Measurements from ENCODE around the gene CFAP210. TPM values are rescaled to one million over a fixed set of nuclear protein-coding genes. Genes with fewer than 3 reads are reported as not detected.
A peak's percentile ranks its signal among the peaks of the same experiment; 100 is the strongest.

Gene CFAP210
- total and polyA plus RNA-seq, 2 experiments from 2014 or later, result 3.7 TPM; not detected in 1

DNA sequence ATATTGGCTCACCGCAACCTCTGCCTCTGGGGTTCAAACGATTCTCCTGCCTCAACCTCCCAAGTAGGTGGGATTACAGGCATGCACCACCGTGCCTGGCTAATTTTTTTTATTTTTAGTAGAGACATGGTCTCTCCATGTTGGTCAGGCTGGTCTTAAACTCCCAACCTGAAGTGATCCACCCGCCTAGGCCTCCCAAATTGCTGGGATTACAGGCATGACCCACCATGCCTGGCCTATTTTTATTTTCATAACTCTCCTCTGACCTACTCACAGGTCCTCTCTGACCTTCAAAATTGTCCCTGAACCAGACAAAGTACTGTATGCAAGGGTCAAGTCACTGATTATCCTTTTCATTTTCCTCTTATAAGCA, 23.5 kb upstream of the CFAP210 start (continued):
- TF ChIP-seq CREB1 (CRISPR knock-in tag; IDR thresholded peaks at IDR 0.05; ENCODE audit: low read depth) (no peak), ZNF114 (CRISPR knock-in tag; IDR thresholded peaks at IDR 0.05) (no peak), NANOG (IDR thresholded peaks at IDR 0.05; ENCODE audit: borderline replicate concordance) (no peak)
- TF ChIP-seq, protein P1, sequence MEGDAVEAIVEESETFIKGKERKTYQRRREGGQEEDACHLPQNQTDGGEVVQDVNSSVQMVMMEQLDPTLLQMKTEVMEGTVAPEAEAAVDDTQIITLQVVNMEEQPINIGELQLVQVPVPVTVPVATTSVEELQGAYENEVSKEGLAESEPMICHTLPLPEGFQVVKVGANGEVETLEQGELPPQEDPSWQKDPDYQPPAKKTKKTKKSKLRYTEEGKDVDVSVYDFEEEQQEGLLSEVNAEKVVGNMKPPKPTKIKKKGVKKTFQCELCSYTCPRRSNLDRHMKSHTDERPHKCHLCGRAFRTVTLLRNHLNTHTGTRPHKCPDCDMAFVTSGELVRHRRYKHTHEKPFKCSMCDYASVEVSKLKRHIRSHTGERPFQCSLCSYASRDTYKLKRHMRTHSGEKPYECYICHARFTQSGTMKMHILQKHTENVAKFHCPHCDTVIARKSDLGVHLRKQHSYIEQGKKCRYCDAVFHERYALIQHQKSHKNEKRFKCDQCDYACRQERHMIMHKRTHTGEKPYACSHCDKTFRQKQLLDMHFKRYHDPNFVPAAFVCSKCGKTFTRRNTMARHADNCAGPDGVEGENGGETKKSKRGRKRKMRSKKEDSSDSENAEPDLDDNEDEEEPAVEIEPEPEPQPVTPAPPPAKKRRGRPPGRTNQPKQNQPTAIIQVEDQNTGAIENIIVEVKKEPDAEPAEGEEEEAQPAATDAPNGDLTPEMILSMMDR (conservative IDR thresholded peaks at IDR 0.05; ENCODE audit: low read depth in 2 of 2), result no peak

DNA sequence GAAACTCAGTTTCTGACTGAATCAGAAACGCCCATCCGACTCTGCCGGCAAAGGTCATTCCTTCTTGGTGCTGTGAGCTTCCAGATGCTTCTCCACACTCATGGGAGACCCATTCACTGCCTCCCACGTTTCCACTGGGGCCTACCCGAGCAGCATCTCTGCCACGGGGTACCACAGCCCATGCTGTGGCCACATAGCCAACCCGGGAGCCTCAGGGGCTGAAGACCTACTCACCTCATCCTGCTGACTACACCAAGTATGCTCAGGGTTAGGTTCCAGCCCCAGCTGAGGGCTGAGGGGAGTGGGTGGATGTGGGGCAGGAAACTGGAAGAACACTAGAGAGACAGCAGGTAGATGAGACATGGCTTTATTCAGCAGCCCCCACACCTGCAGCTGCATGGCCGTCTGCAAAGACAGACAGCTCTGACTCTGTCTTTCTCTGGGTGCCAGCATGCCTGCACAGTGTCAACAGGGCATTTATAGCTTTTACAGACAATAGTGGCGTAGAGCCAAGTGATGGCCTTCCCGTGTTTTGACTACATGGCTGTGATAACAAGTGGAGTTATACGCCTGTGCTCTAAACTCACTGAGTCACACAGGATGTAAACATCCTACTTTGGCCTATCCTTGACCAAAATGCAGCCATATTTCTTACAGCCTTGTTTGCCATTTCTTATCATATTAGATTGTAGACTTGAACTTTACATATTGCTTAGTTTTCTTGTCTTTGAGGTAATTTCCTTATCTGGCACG, 22.9 kb upstream of the CFAP210 start:
- Histone ChIP-seq H3K9me2 (ENCODE audit: insufficient read depth) (no peaks in the 10 kb centered on the region), H4K20me1 (replicated peaks; ENCODE audit: insufficient read depth) (no peaks in the 10 kb centered on the region), H3K36me3 (ENCODE audit: insufficient read depth) (no peaks in the 10 kb centered on the region), H3K27ac (ENCODE audit: low read depth) (no peak overlapping the region), H3K79me2 (replicated peaks; ENCODE audit: insufficient read depth) (no peaks in the 10 kb centered on the region), H3F3A (replicated peaks; ENCODE audit: low read depth) (no peaks in the 10 kb centered on the region), H3K27me3 (ENCODE audit: insufficient read depth) (no peaks in the 10 kb centered on the region), H3K4me3 (no peak overlapping the region), H3K4me2 (no peak overlapping the region), H2AFZ (no peak overlapping the region), H3K4me1 (ENCODE audit: insufficient read depth) (no peaks in the 10 kb centered on the region)
- Mint-ChIP-seq H3K27ac (no peak overlapping the region), H3K4me1 (peaks cover 7% of the 10 kb centered on the region; the same call in 1 of the 3 replicates), H3K27me3 (ENCODE audit: insufficient read depth, low read depth, poor library complexity) (peaks cover 2% of the 10 kb centered on the region), H3K36me3 (ENCODE audit: low read depth) (peaks cover under 1% of the 10 kb centered on the region; the same call in 1 of the 3 replicates), H3K4me3 (no peak overlapping the region), H3K9me3 (0 out of 3 replicates have a peak, but pooled peaks cover 1% of the 10 kb centered on the region)
- DNase-seq (ENCODE audit: low spot score), result no peak
- TF ChIP-seq, protein P1 (conservative IDR thresholded peaks at IDR 0.05; ENCODE audit: low read depth in 2 of 2), result no peak
- no peak for ATAC-seq

DNA sequence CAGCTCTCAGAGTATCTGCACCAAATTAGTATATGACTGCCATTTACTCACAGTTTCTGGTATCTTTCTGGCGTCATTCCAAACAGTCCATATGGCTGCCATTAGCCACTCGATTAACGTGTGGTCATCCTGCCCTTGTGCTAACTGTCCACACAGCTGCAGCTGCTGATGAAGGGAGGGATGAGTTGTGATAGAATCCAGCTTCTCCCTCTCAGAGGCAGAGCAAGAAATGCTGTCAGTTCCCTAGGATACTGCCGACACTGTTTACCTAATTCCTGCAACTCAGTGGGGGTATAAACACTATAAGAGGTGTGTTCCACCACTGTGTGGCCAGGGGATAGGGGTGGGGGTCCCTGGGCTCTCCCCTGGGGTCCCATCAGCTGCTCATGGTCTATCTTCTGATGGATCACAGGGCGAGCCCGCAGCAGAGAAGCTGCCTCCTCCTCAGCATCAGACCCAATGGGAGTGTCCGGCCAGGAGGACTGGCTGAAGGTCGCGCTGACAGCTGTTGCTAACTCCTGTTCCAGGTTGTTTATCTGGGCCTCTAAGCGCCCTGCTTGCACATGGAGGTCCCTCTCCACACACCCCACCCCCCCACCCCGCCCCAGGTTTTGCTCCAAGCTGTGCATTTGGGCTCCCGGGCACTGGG, 22.2 kb upstream of the CFAP210 start:
- no peaks in the 10 kb centered on the region for H3F3A ChIP-seq (replicated peaks; ENCODE audit: low read depth)
- Mint-ChIP-seq H3K27me3 (ENCODE audit: insufficient read depth, low read depth, poor library complexity) (peaks cover 5% of the 10 kb centered on the region), H3K36me3 (ENCODE audit: low read depth) (peaks cover 8% of the 10 kb centered on the region), H3K4me3 (no peak overlapping the region), H3K27ac (no peak overlapping the region), H3K9me3 (peaks cover 8% of the 10 kb centered on the region; the same call in 2 of the 3 replicates), H3K4me1 (peaks cover 7% of the 10 kb centered on the region; the same call in 1 of the 3 replicates)
- no peak overlapping the region for H3K4me3 ChIP-seq
- DNase-seq (ENCODE audit: low spot score) (no peak), ATAC-seq (peak; percentile 57)
- no peak overlapping the region for H2AFZ ChIP-seq
- no peaks in the 10 kb centered on the region for H3K4me1 ChIP-seq (ENCODE audit: insufficient read depth)
- no peak overlapping the region for H3K27ac ChIP-seq (ENCODE audit: low read depth)
- TF ChIP-seq, protein P2, sequence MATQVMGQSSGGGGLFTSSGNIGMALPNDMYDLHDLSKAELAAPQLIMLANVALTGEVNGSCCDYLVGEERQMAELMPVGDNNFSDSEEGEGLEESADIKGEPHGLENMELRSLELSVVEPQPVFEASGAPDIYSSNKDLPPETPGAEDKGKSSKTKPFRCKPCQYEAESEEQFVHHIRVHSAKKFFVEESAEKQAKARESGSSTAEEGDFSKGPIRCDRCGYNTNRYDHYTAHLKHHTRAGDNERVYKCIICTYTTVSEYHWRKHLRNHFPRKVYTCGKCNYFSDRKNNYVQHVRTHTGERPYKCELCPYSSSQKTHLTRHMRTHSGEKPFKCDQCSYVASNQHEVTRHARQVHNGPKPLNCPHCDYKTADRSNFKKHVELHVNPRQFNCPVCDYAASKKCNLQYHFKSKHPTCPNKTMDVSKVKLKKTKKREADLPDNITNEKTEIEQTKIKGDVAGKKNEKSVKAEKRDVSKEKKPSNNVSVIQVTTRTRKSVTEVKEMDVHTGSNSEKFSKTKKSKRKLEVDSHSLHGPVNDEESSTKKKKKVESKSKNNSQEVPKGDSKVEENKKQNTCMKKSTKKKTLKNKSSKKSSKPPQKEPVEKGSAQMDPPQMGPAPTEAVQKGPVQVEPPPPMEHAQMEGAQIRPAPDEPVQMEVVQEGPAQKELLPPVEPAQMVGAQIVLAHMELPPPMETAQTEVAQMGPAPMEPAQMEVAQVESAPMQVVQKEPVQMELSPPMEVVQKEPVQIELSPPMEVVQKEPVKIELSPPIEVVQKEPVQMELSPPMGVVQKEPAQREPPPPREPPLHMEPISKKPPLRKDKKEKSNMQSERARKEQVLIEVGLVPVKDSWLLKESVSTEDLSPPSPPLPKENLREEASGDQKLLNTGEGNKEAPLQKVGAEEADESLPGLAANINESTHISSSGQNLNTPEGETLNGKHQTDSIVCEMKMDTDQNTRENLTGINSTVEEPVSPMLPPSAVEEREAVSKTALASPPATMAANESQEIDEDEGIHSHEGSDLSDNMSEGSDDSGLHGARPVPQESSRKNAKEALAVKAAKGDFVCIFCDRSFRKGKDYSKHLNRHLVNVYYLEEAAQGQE (IDR thresholded peaks at IDR 0.05; ENCODE audit: unreplicated experiment), result no peak
- no peak for TF ChIP-seq STAT1 (IDR thresholded peaks at IDR 0.05; ENCODE audit: unreplicated experiment)
- no peak for TF ChIP-seq EZH2 (IDR thresholded peaks at IDR 0.05; ENCODE audit: low read depth, unreplicated experiment)
- TF ChIP-seq, protein P3, sequence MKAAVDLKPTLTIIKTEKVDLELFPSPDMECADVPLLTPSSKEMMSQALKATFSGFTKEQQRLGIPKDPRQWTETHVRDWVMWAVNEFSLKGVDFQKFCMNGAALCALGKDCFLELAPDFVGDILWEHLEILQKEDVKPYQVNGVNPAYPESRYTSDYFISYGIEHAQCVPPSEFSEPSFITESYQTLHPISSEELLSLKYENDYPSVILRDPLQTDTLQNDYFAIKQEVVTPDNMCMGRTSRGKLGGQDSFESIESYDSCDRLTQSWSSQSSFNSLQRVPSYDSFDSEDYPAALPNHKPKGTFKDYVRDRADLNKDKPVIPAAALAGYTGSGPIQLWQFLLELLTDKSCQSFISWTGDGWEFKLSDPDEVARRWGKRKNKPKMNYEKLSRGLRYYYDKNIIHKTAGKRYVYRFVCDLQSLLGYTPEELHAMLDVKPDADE (IDR thresholded peaks at IDR 0.05), result no peak
- TF ChIP-seq ZNF331 (CRISPR knock-in tag; IDR thresholded peaks at IDR 0.05; ENCODE audit: low read depth), result no peak
- H3K9me2 ChIP-seq (ENCODE audit: insufficient read depth), result no peaks in the 10 kb centered on the region
- H3K36me3 ChIP-seq (ENCODE audit: insufficient read depth), result 0 out of 2 replicates have a peak, but pooled peaks cover under 1% of the 10 kb centered on the region
- H4K20me1 ChIP-seq (replicated peaks; ENCODE audit: insufficient read depth), result no peaks in the 10 kb centered on the region
- no peaks in the 10 kb centered on the region for H3K79me2 ChIP-seq (replicated peaks; ENCODE audit: insufficient read depth)
- H3K4me2 ChIP-seq, result no peak overlapping the region
- no peaks in the 10 kb centered on the region for H3K27me3 ChIP-seq (ENCODE audit: insufficient read depth)
